Progenitor cell of endocrine pancreas (in vitro differentiated cells): ENCODE results near the gene UTP14A. TPM values are rescaled to one million over a fixed set of nuclear protein-coding genes. Genes with fewer than 3 reads are reported as not detected.

Source experiments
- DNase-seq: peaks from one replicate; pipeline ENCODE4 v3.0.0; 2021; ENCODE audit warnings: low spot score; ENCODE audit not compliant: unreplicated experiment
- H3K27ac Mint-ChIP-seq: 2 replicates; pipeline ENCODE4 v1.8.0; 2021; ENCODE audit warnings: mild to moderate bottlenecking, moderate library complexity, mixed read lengths
- H3K27me3 Mint-ChIP-seq: 2 replicates; pipeline ENCODE4 v1.8.0; 2021; ENCODE audit warnings: mixed read lengths
- H3K36me3 Mint-ChIP-seq: 2 replicates; pipeline ENCODE4 v1.8.0; 2022; ENCODE audit warnings: mixed read lengths; ENCODE audit not compliant: insufficient read depth
- H3K4me1 Mint-ChIP-seq: 2 replicates; pipeline ENCODE4 v1.8.0; 2021; ENCODE audit warnings: low read depth, mixed read lengths
- H3K4me3 Mint-ChIP-seq: 2 replicates; pipeline ENCODE4 v1.8.0; 2021; ENCODE audit warnings: low read depth, mild to moderate bottlenecking, moderate library complexity, mixed read lengths
- H3K9me3 Mint-ChIP-seq: 2 replicates; pipeline ENCODE4 v1.8.0; 2021; ENCODE audit warnings: low read depth, mixed read lengths
- CTCF ChIP-seq: fragments of 200-600 bp; sonication (generic); IDR thresholded peaks from one replicate; pipeline ENCODE4 v1.5.0; 2021; ENCODE audit warnings: antibody characterized with exemption, mild to moderate bottlenecking; ENCODE audit not compliant: unreplicated experiment
- total RNA-seq: library from RNA; stranded (reverse); gene quantifications from 2 replicates; pipeline ENCODE4 v1.2.1, GENCODE V29; 2021

UTP14A gene
- total RNA-seq, 1 donor from 2014 or later: 18.1 TPM

GRCh38 chrX:129877401-129877800 lies 28.6 kb upstream of the UTP14A start:
- Mint-ChIP-seq H3K27me3 (no peaks in the 10 kb centered on the region), H3K4me1 (no peaks in the 10 kb centered on the region), H3K4me3 (no peak overlapping the region), H3K27ac (no peak overlapping the region), H3K36me3 (no peaks in the 10 kb centered on the region), H3K9me3 (peaks cover 12% of the 10 kb centered on the region)
- no peak for TF ChIP-seq CTCF
- no peak for DNase-seq

- Mint-ChIP-seq H3K4me1 (no peaks in the 10 kb centered on the region), H3K27ac (no peak overlapping the region), H3K36me3 (no peaks in the 10 kb centered on the region), H3K9me3 (peaks cover 6% of the 10 kb centered on the region), H3K27me3 (no peaks in the 10 kb centered on the region), H3K4me3 (no peak overlapping the region)
- no peak for TF ChIP-seq CTCF
- DNase-seq: no peak
These were observed 5.9 kb upstream of the UTP14A start for GRCh38 chrX:129900054-129900453.

GRCh38 chrX:129908636-129909035 lies 2.7 kb downstream of the UTP14A start:
- H3K4me3 Mint-ChIP-seq: no peak overlapping the region
- TF ChIP-seq CTCF: no peak
- DNase-seq: no peak
- H3K9me3 Mint-ChIP-seq: peaks cover 3% of the 10 kb centered on the region
- H3K36me3 Mint-ChIP-seq: peaks cover 7% of the 10 kb centered on the region
- H3K4me1 Mint-ChIP-seq: no peaks in the 10 kb centered on the region
- no peaks in the 10 kb centered on the region for H3K27me3 Mint-ChIP-seq
- no peak overlapping the region for H3K27ac Mint-ChIP-seq

GRCh38 chrX:129925305-129926092 lies 19.5 kb downstream of the UTP14A start:
- peaks cover 13% of the 10 kb centered on the region for H3K36me3 Mint-ChIP-seq
- TF ChIP-seq CTCF: peak; percentile 70
- H3K4me3 Mint-ChIP-seq: no peak overlapping the region
- no peaks in the 10 kb centered on the region for H3K4me1 Mint-ChIP-seq
- peaks cover 11% of the 10 kb centered on the region for H3K9me3 Mint-ChIP-seq
- no peaks in the 10 kb centered on the region for H3K27me3 Mint-ChIP-seq
- peak; percentile 49 for DNase-seq
- no peak overlapping the region for H3K27ac Mint-ChIP-seq

GRCh38 chrX:129930941-129931410 lies 25.0 kb downstream of the UTP14A start:
- DNase-seq: no peak
- Mint-ChIP-seq H3K9me3 (peaks cover 3% of the 10 kb centered on the region), H3K27me3 (peaks cover 23% of the 10 kb centered on the region), H3K4me1 (no peaks in the 10 kb centered on the region), H3K27ac (peak overlapping the region; percentile 97), H3K36me3 (peaks cover 10% of the 10 kb centered on the region), H3K4me3 (peak overlapping the region; percentile 84)
- no peak for TF ChIP-seq CTCF
